SIG-M5 (cell line): ENCODE data around the gene WNT5B.

ENCODE experiments used
- DNase-seq: peaks from one replicate; lab custom pipeline; 2025; lab: John Stamatoyannopoulos, UW

WNT5B gene

DNA sequence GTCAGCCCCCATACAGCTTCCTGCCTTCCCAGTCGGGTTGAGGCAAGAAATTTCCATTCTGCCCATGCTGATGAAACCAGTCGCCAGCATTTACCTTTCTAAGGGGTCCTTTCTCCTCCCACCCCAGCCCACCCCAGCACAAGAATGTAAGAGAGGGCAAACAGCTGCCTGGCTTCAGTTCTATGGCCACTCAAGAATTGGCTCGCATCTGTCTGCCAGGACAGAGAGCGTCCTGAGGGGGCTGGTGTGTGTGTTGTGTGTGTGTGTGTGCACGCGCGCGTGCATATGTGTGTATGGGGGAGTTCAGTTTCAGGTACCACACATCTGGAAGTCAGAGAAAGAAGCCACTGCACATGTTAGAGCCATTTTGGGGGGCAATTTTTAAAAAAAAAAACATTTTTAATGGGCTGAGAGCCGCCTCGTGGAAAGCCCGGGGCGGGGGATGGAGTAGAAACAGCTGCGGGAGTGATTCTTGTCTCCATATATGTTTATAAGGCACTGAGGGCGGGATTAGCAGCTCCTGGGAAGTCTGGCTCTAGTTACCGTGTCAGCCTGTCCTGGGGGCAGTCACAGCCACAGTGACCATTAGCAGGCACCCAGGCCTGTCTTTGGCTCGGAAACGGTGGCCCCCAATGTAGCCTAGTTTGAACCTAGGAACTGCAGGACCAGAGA, at the start of gene WNT5B:
TSS of gene WNT5B (plus strand) at position 566 of the 672 bp plus-strand sequence. CDS start 2,124 bp downstream, outside the sequence.
- no peak for DNase-seq

DNA sequence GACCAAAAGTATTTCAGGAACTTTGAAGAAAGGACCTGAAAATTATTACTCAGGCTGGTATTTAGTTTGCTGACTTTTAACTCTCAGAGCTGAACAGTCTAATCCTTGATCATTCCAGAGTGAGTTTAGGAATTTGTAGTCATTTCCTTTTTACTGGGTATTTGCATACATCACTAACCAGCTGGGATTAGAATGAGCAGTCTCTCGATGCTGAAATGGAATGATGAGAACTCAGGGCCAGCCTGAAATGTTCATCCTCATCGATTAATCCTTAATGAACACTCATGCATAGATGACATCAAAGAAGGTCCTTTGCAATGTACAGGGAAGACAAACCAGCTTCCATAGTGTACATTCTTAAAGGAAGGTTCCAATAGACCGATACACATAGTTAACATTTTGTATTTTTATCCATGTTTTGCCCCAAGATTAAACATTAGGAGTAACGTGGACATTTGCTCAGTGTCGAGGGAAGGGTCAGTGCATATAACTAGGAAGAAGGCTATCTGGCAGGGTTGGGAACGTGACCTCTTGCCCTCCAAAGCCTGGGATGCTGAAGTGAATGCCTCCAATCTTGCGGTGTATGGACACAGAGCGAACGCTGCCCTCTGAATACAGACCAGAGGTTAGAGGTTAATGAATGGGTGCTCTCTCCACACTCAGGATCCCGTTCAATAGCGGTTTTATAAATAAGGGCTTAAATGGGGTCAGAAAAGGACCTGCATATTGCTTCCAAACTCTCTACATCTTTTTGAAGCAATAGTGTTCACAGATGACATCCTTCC, 49.2 kb upstream of the WNT5B start:
- DNase-seq: no peak

GRCh38 chr12:1580526-1580925, 48.5 kb upstream of the WNT5B start:
- DNase-seq: no peak

- no peak for DNase-seq
These were observed 46.9 kb upstream of the WNT5B start for GRCh38 chr12:1581973-1582708.

- DNase-seq: no peak
These were observed 46.4 kb upstream of the WNT5B start for GRCh38 chr12:1582709-1583050.

- DNase-seq: peak; percentile 51
These were observed 45.5 kb upstream of the WNT5B start for GRCh38 chr12:1583421-1584078.

DNA sequence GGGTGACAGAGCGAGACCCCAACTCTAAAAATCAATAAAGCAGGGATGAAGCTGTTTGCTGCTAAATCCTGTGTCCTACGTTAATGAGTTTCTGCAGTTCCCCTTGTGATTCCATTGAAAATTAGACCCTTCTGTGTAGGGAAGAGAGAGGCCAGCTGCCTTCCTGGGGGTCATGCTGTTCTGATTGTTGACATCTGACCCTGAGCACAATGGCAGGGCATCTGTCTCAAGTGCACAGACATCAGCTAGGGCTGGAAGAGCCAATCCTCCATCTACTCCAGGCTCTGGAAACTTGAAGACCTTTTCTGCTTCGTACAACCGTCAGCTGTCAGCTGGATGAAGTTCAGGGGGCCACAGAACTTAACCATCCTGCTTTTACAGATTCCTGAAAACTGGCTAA, 44.7 kb upstream of the WNT5B start:
- DNase-seq: no peak

DNA sequence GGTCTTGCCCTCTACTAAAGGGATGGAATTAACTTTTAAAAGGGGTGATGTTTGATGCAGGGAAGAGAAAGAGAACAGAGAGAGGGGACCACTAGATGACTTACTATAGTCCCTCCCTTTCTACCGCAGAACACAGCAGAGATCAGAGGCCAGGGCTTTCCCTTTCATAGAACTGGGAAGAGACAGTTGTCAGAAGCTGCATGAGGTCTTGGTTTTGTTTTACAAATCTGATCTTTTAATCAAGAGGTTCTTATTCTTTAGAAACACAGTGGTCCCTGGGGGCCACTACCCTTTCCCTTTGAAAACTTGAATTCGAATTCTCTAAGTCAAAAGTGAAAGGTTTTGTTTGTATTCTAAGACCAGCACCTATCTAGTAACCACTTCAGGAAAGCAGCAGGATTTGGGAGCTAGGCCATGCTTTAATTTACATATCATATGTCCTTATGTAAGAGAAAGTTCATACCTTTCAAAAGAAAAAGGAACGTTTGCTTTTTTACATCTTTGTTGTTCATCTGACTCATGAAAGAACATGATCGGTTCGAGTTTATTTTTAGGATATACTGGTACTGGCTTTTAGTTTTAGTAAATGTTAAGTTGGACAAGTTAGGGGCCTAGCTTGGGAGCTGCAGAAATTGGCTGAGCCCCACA, 41.0 kb upstream of the WNT5B start:
- no peak for DNase-seq

DNA sequence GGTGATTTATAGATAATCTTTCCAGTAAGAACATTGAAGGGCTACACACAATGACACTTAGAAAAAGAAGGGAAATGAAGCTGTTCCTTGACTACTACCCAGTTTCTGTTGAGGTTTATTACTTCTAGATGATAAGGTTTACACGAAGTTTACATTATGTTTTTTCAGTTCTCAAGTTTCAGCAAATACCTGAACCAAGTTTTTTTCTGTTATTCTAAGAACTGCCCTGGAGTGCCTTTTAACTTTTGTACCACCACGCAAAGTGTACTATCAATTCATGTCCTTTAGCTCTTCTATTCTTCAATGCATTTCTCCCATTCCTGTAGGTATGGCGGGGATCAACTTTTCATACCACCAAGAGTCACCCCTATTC, 40.5 kb upstream of the WNT5B start:
- DNase-seq: no peak

DNA sequence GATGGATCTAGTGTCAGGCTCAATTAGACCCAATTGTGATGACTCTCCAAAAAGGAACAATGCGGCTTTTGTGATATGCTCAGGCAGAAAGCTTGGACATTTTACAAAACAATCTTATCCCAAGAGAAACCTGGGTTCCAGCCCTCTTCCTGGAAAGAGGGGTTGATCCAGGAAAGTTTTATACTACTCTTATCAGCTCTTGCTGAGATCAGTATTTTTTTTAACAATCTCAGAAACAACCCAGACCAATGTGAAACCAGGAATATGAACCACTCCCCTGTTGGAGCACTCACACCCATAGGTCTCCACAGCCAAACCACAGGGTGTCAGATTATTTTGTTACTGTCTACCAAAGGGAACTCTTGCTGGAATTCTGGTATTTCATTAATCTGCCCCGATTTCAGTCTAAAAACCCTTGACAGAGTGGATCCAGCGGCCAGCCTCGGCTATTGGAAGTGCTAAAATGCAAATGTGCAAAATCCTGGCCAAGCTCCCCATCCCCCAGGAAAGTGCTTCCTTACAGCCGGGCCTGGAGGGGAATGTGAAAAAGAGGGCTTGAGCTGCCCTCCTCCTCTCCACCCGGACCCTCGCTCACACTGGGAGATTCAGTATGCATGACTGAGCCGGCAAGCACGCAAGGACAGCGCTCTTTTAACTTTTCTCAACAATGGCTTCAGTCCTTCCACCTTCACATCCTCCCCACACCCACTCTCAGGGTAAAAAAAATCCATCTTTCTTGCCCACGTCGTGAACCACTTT, 38.6 kb upstream of the WNT5B start:
- DNase-seq: no peak

- no peak for DNase-seq
These were observed 38.0 kb upstream of the WNT5B start for GRCh38 chr12:1591034-1591433.

- DNase-seq: no peak
These were observed 37.5 kb upstream of the WNT5B start for GRCh38 chr12:1591543-1591942.

DNA sequence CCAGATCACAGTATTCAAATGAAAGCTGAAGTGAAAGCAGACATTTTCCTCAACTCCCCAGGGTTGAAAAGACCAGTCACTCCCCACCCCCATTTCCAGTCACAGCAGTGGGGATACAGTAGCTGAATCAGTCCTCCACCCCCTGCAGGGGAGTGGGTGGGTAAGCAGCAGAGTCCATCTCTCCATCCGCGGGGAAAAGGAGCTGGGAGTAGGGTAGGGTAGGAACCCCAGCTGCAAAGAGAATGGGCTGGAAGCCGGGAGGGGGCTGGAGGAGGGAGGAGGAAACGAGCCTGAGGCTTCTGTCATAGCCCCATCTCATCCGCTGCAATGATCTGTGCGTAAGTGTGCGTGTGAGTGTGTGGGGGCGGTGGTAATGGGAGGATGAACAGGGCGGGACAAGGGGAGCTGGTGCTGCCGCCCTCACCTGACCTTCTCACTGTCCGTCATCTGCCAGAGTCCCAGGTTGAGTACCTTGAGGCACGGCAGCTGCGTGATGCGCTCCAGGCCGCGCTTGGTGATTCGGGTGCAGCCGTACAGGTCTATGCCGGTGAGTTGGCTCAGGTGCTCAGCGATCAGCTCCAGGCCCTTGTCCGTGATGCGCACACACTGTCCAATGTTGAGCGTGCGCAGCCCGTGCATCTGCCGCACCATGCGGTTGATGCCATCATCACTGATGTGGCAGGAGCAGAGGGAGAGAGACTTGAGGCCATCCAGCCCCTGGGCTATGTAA, 36.4 kb upstream of the WNT5B start:
- DNase-seq: no peak

- DNase-seq: no peak
These were observed 35.6 kb upstream of the WNT5B start for GRCh38 chr12:1593174-1594005.

- DNase-seq: no peak
These were observed 35.1 kb upstream of the WNT5B start for GRCh38 chr12:1594006-1594260.

DNA sequence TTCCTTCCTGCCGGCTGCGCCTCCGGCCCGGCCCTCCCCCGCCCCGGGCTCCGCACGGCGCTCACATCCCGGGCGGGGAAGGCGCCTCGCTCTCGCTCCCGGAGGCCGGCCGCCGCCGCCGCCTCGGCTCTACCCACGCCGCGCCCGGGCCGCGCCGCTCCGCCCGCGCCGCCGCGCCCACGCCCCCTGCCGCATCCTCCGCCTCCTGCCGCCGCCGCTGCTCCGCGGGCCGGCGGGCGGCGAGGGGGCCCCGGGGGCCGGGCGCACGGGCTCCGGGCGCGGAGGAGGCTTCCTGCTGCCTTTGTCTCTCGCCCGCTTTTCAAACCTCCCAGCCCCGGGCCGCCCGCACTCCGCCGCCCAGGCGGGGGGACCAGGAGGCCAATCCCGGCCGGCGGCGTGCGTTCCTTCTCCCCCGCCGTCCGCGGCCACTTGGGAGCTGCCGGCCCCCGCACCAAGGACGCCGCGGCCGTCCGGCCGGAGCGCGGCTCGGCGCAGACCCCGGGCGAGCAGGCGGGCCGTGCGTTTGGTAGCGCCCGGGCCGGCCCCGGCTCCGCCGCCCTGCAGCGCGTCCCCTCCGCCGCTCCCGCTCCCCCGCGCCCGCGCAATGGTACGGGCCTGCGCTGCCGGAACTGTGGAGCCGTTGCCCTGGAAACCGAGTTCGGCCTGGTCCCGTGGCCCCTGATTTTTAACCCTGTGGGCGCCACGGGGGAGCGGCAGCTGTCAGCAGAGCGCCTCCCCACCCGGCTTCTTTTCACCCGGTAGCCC, 34.6 kb upstream of the WNT5B start, which contains the start of gene FBXL14:
TSS of gene FBXL14 (minus strand) at position 321 of the 765 bp plus-strand sequence. CDS start 515 bp downstream, outside the sequence.
- peak; percentile 60 for DNase-seq

- DNase-seq: no peak
These were observed 33.9 kb upstream of the WNT5B start for GRCh38 chr12:1595026-1595561.

DNA sequence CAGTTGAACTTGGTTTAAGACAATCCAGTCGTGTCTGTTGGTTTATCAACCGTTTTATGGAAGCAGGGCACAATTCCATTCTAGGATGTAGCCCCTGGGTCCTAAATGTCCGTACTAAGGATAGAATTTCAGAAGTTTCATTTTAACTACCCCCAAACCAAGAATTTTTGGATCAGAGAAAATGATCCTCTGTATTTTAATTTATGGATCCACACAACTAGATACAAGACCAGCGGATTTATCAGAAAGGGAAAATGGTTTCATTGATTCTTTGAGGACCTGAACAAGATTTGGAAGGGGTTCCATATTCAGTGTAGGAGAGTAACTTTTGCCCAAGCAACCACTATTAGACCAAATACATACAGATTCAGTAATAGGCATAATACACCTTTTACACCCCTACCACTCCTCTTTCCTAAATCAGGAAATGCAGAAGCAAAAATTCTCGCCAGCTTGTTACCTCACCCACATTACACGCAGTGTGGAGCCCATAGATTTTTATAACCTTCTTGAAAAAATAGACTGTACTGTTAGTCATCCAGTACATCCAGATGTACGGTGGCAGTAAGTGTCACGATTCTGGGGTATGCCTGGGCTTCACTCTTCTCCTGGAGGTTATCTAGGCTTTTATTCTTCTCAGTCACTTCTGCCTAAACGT, 33.2 kb upstream of the WNT5B start:
- no peak for DNase-seq
